ENCODE results near the gene ACP4. TPM values are rescaled to one million over a fixed set of nuclear protein-coding genes. Genes with fewer than 3 reads are reported as not detected.
"Not testable (repeated sequence)": the region's sequence is repeated elsewhere in the genome, so short reads cannot be mapped to it uniquely, and the experiment has no call there.

The ACP4 gene
- total RNA-seq, 1 experiment from 2014 or later, result not detected

- H3K4me3 ChIP-seq, result no peak overlapping the region
- DNase-seq (ENCODE audit: low read depth in 1 of 2, low spot score in 2 of 2), result no peak
- H3K27ac ChIP-seq, result no peak overlapping the region
- peaks cover 6% of the 10 kb centered on the region for H3K4me1 ChIP-seq (replicated peaks)
- H3K36me3 ChIP-seq, result no peaks in the 10 kb centered on the region
- peaks cover 58% of the 10 kb centered on the region for H3K27me3 ChIP-seq (replicated peaks)
- H3K9me3 ChIP-seq (replicated peaks), result no peaks in the 10 kb centered on the region
Measured at GRCh38 chr19:50780753-50781435, 9.3 kb upstream of the ACP4 start.

- not testable (repeated sequence) for H3K36me3 ChIP-seq; DNase-seq (ENCODE audit: low read depth in 1 of 2, low spot score in 2 of 2); H3K9me3 ChIP-seq (replicated peaks); H3K4me1 ChIP-seq (replicated peaks); H3K4me3 ChIP-seq; H3K27ac ChIP-seq
- peaks cover 33% of the 10 kb centered on the region for H3K27me3 ChIP-seq (replicated peaks)
Measured at GRCh38 chr19:50783848-50784152, 6.4 kb upstream of the ACP4 start.

GRCh38 chr19:50784710-50785109 lies 5.5 kb upstream of the ACP4 start:
- H3K4me1 ChIP-seq (replicated peaks), result peaks cover 6% of the 10 kb centered on the region
- no peak overlapping the region for H3K27ac ChIP-seq
- H3K27me3 ChIP-seq (replicated peaks), result peaks cover 24% of the 10 kb centered on the region
- no peaks in the 10 kb centered on the region for H3K9me3 ChIP-seq (replicated peaks)
- DNase-seq (ENCODE audit: low read depth in 1 of 2, low spot score in 2 of 2), result no peak
- no peak overlapping the region for H3K4me3 ChIP-seq
- no peaks in the 10 kb centered on the region for H3K36me3 ChIP-seq

DNA sequence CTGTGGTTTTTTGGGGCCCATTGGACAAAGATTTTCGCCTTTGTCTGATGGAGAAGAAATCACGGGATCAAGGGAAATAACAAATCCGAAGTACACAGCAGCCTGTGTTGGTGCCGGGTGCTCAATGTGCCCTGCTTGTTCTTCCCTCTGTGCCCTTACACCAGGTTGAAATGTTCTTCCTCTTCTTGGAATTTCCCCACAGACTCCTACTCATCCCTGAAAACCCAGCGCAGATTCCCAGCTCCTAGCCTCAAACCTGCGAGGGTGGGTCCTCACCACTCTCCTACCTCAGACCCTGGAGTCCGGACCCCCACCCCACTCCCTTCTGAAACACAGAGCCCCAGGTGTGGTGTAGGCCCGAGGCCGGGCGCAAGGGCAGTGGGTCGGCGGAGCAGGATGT lies 4.9 kb upstream of the ACP4 start:
- no peak for DNase-seq (ENCODE audit: low read depth in 1 of 2, low spot score in 2 of 2)
- Histone ChIP-seq H3K4me3 (no peak overlapping the region), H3K4me1 (replicated peaks) (peaks cover 6% of the 10 kb centered on the region), H3K27me3 (replicated peaks) (peaks cover 18% of the 10 kb centered on the region), H3K9me3 (replicated peaks) (no peaks in the 10 kb centered on the region), H3K27ac (no peak overlapping the region), H3K36me3 (no peaks in the 10 kb centered on the region)

DNA sequence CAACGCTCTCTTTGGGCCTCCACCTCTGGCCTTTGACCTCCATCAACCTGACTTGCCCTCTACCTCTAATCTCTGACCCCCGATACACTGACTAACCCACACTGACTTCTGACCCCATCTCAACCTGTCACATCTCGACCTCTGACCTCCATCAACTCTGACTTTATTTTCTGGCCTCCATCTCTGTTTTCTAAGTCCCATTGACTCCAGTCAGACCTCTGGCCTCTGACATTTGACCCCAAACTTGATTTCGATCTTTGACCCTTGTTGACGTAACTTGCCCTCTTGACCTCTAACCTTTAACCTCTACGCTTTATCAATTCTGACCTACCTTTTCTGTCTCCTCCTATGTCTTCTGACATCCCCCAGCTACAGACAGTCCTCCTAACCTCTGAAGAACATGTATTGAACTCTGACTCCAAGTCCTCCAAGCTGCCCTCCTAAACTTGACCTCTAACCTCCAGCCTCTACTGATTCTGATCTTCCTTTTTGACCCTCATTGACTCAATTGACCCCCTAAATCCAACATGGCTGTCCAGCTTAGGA lies 780 bp downstream of the ACP4 start:
- no peak overlapping the region for H3K27ac ChIP-seq
- H3K4me3 ChIP-seq, result no peak overlapping the region
- peaks cover 13% of the 10 kb centered on the region for H3K36me3 ChIP-seq
- H3K27me3 ChIP-seq (replicated peaks), result no peaks in the 10 kb centered on the region
- H3K4me1 ChIP-seq (replicated peaks), result no peaks in the 10 kb centered on the region
- DNase-seq (ENCODE audit: low read depth in 1 of 2, low spot score in 2 of 2), result no peak
- H3K9me3 ChIP-seq (replicated peaks), result 0 out of 2 replicates have a peak, but pooled peaks cover 2% of the 10 kb centered on the region

- Histone ChIP-seq H3K27me3 (replicated peaks) (no peaks in the 10 kb centered on the region), H3K36me3 (peaks cover 20% of the 10 kb centered on the region), H3K4me3 (no peak overlapping the region), H3K4me1 (replicated peaks) (no peaks in the 10 kb centered on the region), H3K27ac (no peak overlapping the region), H3K9me3 (replicated peaks) (0 out of 2 replicates have a peak, but pooled peaks cover 2% of the 10 kb centered on the region)
- no peak for DNase-seq (ENCODE audit: low read depth in 1 of 2, low spot score in 2 of 2)
Measured at GRCh38 chr19:50791594-50792271, 1.5 kb downstream of the ACP4 start.

DNA sequence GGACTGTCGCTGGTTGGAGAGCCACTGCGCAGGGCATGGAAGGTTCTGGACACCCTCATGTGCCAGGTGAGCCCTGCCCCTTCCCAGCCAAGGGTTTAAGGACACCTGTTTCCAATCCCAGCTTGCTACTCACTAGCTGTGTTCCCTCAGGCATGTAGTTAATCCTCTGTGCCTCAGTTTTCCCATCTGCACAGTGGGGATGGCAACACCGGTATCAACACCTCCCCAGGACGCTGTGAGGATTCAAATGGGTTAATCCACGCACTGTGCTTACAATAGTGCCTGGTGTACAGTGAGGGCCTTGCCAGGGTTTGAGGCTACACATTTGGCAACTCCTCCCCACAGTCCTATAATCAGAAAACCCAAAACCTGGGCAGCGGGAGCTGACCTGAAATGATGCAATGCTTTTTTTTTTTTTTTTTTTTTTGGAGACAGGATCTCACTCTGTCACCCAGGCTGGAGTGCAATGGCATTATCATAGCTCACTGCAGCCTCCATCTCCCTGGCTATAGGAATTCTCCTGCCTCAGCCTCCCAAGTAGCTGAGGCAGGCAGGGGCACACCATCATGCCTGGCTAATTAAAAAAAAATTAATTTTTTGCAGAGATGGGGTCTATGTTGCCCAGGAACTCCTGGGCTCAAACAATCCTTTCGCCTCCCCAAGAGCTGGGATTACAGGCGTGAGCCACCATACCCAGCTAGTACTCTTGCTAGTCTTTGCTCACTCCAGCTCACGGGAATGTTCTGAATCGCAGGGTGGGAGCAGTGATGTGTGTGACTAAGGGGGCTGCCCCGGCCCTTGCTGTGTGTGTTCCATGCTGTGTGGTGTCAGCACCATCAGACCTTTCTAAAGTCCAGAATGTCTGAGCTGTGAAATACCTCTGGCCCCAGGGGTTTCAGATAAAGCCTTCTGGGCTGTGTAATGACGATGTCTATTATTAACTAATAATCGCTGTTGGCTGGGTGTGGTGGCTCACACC lies 2.3 kb downstream of the ACP4 start:
- H3K4me3 ChIP-seq, result no peak overlapping the region
- no peak for DNase-seq (ENCODE audit: low read depth in 1 of 2, low spot score in 2 of 2)

GRCh38 chr19:50793558-50794065 lies 3.4 kb downstream of the ACP4 start:
- H3K4me3 ChIP-seq, result no peak overlapping the region
- H3K36me3 ChIP-seq, result peaks cover 39% of the 10 kb centered on the region
- H3K4me1 ChIP-seq (replicated peaks), result no peaks in the 10 kb centered on the region
- H3K9me3 ChIP-seq (replicated peaks), result 0 out of 2 replicates have a peak, but pooled peaks cover 2% of the 10 kb centered on the region
- no peak overlapping the region for H3K27ac ChIP-seq
- H3K27me3 ChIP-seq (replicated peaks), result no peaks in the 10 kb centered on the region
- DNase-seq (ENCODE audit: low read depth in 1 of 2, low spot score in 2 of 2), result no peak

More for the DNA sequence above, 2.3 kb downstream of the ACP4 start:
- Histone ChIP-seq H3K9me3 (replicated peaks) (0 out of 2 replicates have a peak, but pooled peaks cover 2% of the 10 kb centered on the region), H3K36me3 (peaks cover 28% of the 10 kb centered on the region), H3K27ac (no peak overlapping the region), H3K4me1 (replicated peaks) (no peaks in the 10 kb centered on the region), H3K27me3 (replicated peaks) (no peaks in the 10 kb centered on the region)

DNA sequence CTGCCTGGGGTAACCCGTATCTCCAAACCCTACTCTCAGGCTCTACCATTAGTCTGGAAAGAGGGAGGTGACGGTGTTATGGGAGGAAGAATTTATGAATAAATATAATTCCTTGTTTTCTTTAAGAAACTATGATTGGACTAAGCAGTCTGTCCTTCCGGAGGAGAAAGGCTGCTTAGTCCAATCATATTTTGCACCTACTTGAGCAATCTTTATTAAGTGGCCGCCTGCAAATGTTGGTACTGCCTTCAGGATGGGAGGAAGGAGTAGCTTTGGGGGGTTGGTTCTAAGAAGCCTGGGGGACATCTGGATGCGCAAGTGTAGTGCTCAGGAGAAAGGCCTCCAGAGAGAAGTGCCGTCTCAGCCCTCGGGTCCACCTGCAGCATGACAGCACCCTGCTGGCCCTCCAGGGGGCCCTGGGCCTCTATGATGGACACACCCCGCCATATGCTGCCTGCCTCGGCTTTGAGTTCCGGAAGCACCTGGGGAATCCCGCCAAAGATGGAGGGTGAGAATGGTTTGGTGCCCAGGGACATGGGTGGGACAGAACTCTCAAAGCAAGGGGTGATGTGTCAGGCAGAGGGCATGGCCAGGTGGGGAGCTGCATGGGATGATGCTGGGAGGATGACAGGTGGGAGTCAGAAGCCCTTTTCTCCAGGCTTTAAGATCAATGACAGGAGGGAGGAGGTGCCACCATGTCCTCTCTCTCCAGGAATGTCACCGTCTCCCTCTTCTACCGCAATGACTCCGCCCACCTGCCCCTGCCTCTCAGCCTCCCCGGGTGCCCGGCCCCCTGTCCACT lies 4.1 kb downstream of the ACP4 start:
- Histone ChIP-seq H3K27ac (no peak overlapping the region), H3K4me3 (no peak overlapping the region), H3K4me1 (replicated peaks) (no peaks in the 10 kb centered on the region), H3K9me3 (replicated peaks) (0 out of 2 replicates have a peak, but pooled peaks cover 2% of the 10 kb centered on the region), H3K27me3 (replicated peaks) (no peaks in the 10 kb centered on the region), H3K36me3 (peaks cover 46% of the 10 kb centered on the region)
- DNase-seq (ENCODE audit: low read depth in 1 of 2, low spot score in 2 of 2), result peak in 1 of 2 experiments; percentile 22

DNA sequence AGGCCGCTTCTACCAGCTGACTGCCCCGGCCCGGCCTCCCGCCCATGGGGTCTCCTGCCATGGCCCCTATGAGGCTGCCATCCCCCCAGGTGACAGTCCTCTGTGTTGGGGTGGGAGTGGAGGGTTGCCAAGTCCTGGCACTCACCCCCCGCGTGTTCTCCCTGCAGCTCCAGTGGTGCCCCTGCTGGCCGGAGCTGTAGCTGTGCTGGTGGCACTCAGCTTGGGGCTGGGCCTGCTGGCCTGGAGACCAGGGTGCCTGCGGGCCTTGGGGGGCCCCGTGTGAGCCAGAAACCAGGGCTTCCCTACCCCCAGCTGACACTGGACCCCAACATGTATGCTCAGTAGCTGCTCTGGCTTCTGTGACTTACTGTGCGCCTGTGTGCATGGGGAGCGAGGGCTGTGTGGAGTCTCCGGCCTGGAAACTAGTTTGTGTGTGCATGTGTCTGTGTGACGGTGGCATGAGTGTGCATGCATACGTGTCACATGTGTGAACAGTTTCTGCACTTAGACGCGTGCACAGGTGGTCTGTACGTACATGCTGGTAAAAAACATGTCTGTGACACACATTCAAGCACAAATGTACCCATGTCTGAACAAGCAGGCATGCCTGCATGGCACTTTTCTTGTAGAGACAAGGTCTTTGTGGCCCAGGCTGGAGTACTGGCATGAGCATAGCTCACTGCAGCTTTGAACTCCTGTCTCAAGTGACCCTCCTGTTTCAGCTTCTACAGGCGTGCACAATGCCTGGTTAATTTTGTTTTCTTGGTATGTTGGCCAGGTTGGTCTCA lies 4.9 kb downstream of the ACP4 start:
- H3K27ac ChIP-seq, result no peak overlapping the region
- no peak for DNase-seq (ENCODE audit: low read depth in 1 of 2, low spot score in 2 of 2)
- H3K27me3 ChIP-seq (replicated peaks), result no peaks in the 10 kb centered on the region
- no peaks in the 10 kb centered on the region for H3K4me1 ChIP-seq (replicated peaks)
- H3K36me3 ChIP-seq, result peaks cover 53% of the 10 kb centered on the region
- no peak overlapping the region for H3K4me3 ChIP-seq
- H3K9me3 ChIP-seq (replicated peaks), result 0 out of 2 replicates have a peak, but pooled peaks cover 2% of the 10 kb centered on the region

GRCh38 chr19:50795664-50796073 lies 5.5 kb downstream of the ACP4 start:
- H3K27ac ChIP-seq, result no peak overlapping the region
- H3K4me3 ChIP-seq, result no peak overlapping the region
- DNase-seq (ENCODE audit: low read depth in 1 of 2, low spot score in 2 of 2), result no peak
- H3K4me1 ChIP-seq (replicated peaks), result no peaks in the 10 kb centered on the region
- 0 out of 2 replicates have a peak, but pooled peaks cover 2% of the 10 kb centered on the region for H3K9me3 ChIP-seq (replicated peaks)
- peaks cover 56% of the 10 kb centered on the region for H3K36me3 ChIP-seq
- no peaks in the 10 kb centered on the region for H3K27me3 ChIP-seq (replicated peaks)

- Histone ChIP-seq H3K27ac (no peak overlapping the region), H3K27me3 (replicated peaks) (no peaks in the 10 kb centered on the region), H3K4me1 (replicated peaks) (no peaks in the 10 kb centered on the region), H3K36me3 (peaks cover 61% of the 10 kb centered on the region), H3K9me3 (replicated peaks) (0 out of 2 replicates have a peak, but pooled peaks cover 2% of the 10 kb centered on the region), H3K4me3 (no peak overlapping the region)
- DNase-seq (ENCODE audit: low read depth in 1 of 2, low spot score in 2 of 2), result no peak
Measured at GRCh38 chr19:50796128-50796633, 6.0 kb downstream of the ACP4 start.
